HG03135 (cell line): ENCODE measurements around the gene BMP7.
"Not testable (repeated sequence)": the region's sequence is repeated elsewhere in the genome, so short reads cannot be mapped to it uniquely, and the experiment has no call there.

ENCODE experiments used
- ATAC-seq: cut with Tn5 transposase; IDR thresholded peaks from one replicate; pipeline ENCODE4 v1.9.1; 2021; ENCODE audit warnings: mild to moderate bottlenecking, moderate library complexity; ENCODE audit not compliant: unreplicated experiment

Gene BMP7

DNA sequence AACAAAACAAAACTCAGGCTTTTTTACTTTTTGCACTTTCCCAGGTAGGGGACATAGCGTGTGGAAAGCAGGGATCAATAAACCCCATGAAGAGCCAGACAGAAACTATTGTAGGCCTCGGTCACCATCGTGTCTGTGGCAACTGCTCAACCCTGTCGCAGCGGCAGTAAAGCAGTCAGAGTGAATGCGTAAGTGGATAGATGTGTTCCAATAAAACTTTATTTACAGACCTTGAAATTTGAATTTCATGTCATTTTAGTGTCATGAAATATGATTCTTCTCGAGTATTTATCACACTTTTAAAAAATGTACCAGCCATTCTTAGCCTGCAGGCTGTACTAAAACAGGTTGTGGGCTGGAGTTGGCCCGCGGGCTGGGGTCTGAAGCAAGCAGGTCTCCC, 14.5 kb downstream of the BMP7 start:
- no peak for ATAC-seq

DNA sequence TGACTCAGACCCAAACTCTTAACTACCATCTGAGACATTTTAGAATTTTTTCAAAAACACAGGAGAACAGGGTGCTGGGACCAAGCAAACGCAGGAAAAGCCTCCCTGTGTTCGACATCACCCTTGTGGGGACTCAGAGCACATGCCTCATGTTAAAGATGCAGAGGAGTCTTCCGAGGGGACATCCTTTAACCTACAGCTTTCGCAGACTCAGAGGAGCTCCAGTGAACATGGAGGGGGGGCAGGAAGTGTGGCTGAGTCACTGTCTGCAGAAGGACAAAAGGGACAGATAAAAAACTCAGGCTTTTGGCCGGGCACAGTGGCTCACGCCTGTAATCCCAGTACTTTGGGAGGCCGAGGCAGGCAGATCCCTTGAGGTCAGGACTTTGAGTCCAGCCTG, 15.1 kb downstream of the BMP7 start:
- no peak for ATAC-seq

DNA sequence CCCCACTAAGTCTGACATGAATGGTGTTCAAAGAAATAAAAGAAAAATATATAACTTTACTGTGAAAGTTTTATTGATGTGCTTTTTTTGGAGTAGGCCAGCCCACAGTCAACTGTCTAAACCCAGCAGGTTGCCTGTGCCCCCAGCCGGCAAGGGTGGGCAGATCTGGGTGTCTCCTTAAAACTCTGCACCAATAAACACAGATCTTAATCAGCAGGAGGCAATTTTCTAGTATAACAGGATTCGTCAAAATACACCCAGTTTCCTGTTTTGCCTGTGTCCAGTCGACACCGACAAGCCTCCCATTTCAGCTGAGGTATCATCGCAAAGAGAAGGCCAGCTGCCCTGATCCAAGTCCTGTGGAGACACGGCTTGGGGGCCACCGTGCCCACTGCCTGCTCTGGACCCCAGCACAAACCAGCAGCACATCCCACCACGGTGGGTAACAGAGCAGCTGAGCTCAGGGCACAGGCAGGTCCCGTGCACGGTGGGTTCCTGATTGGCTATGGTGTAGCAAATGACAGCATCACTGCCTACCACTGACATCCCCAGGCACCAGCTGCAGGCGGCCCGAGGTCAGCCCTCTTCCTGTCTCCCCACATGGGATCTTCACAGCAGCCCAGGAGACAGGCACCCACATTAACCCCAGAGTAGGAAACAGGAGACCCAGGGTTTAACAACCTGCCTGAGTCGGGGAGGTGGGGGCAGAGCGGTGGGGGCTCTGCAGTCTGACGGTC, 15.7 kb downstream of the BMP7 start:
- ATAC-seq: no peak

DNA sequence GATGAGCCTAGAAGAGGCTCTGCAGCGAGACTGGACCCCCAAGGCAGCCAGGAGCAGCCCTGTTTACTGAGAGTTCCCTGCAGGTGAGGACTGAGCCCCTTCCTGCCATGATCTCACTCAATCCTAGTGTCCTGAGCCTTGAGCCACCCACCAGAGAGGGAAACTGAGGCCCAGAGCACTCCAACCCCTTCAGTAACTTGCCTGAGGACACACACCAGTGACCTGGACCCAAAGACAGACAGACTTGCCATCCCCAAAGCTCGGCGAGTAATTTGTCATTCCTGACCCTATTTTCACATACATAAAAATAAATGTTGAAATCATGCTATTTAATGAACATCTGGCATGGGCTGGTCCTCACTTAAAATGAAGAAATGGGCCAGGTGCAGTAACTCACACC, 16.7 kb downstream of the BMP7 start:
- ATAC-seq: no peak

DNA sequence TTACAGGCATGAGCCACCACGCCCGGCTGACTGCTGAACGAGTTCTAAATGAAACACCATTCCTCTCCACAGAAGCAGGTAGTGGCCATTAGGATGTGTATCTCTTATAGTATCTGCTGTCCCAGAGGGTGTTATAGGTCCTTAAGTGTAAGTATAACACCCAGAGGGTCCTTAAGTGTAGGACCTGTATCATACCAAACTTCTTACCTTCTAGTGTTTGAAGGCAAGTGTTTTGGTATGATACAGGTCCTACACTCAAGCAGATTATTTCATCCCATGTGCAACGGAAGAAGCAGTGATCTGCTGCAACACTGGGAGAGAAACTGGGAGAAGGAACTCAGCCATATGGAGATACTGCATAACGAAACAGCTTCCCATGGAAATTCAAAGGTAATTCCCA, 17.4 kb downstream of the BMP7 start:
- no peak for ATAC-seq

DNA sequence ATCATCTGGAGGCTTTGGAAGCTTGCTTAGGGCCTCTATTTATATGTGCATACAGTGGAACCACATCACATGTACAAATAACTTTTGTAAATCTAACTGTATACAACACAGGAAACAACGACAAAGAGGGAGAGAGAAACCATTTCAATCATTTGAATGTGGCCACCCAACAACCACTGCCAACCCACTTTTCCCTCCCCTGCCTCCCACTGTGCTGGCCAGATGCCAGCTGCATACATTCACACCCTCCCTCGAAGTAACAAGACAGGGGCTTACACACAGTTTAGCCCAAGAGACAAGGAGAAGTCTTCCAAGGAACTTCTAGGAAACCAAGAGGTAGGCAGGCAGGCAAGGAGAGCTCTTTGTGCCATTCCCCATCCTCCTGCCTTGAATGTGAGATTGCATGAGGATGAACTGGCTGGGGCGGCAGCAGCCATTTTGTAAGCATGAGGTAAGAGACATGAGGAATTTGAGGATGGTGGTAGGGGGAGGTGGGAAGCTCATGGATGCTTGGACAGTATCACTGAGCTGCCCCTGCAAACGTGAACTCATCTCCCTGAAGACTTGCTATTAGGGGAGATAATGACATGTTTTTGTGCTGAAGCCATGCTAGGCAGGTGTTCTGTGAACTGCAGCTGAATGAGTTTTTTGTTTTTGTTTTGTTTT, 18.2 kb downstream of the BMP7 start:
- ATAC-seq: no peak

DNA sequence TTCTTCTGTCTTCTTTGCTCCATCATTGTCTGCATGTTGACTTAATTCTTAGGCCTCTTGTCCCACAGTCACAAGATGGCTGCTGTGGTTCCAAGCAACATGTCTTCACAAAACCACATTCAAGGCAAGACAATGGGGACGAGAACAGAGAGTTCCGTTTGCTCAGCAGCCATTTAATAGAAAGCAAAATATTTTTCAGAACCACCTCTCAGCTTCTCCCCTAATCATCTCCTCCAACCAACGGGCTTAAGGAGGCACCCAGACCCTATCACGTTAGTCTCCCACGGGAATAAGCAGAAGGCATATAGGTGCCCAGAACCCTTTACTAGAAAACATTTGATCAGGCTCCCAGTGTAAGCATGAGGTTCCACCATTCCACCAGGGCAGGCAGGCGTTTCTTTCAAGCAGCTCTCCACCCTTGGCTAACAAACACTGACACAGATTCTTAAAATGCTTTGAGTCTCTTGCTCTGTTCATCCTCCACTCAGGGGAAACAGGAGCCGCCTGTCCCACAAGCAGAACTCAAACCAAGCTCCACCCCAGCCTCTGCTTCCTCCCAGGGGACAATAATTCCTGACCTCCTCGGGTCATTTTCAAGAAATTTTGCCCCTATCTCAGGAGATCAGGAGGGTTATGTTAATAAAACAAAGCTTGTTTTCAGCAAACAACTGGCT, 19.0 kb downstream of the BMP7 start:
- ATAC-seq: no peak

DNA sequence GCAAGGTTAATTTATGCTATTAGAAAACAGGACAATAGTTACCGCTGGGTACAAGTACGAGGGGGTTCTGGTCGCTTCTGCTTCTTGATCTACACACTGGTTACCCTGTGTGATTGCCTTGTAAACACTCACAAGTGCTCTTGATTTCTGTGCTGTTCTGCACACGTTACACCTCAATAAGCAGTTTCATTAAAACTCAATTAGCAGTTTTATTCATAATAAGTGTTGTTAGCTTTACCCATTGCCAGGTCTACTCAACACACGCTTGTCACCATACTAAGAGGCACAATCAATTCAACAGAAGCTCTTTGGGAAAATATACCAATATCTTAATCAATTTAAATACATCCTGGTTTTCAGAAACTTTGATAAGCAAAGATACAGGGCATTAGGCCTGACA, 20.4 kb downstream of the BMP7 start:
- no peak for ATAC-seq

DNA sequence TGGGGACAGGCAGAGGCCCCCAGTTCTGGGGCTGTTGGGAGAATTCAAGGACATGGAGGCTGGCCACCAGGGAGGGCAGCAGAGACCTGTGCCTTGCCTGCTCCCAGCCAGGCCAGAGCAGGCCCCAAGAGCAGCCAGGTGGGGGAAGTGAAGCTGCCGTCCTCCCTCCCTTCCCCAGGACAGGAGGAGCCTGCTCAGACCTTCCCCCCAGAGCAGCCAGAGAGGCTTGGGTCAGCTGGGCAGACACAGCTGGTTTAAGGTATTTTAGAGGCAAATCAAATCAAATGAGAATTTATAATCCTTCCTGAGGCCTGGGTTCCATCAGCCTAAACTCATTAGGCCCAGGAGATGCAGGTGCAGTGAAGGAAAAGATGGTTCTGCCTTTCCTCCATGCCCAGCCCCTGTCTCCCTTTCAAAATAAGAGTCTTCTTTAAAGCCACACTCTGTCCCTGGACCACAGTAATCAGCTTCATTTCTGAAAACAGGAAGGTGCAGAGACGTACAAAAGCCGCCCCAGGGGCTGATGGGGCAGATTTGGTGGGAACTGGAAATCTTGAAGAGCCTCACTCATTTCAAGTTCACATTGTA, 21.7 kb downstream of the BMP7 start:
- no peak for ATAC-seq

DNA sequence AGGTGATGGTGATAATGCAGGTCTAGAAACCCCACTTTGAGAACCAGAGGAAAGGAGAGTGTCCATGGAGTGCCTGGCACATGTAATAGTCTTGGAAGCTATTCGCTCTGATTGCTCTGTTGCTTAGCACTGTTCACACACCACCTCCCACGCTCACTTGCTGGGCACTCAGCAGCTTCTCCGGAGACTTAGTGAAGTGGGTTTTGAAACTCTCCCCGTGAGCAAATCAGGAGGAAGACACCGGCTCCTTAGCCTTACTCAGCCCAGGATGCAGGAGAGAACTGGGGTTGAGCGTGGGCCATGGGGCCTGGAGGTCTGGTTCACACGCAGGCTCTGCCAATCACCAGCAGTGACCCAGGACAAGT, 22.2 kb downstream of the BMP7 start:
- no peak for ATAC-seq

DNA sequence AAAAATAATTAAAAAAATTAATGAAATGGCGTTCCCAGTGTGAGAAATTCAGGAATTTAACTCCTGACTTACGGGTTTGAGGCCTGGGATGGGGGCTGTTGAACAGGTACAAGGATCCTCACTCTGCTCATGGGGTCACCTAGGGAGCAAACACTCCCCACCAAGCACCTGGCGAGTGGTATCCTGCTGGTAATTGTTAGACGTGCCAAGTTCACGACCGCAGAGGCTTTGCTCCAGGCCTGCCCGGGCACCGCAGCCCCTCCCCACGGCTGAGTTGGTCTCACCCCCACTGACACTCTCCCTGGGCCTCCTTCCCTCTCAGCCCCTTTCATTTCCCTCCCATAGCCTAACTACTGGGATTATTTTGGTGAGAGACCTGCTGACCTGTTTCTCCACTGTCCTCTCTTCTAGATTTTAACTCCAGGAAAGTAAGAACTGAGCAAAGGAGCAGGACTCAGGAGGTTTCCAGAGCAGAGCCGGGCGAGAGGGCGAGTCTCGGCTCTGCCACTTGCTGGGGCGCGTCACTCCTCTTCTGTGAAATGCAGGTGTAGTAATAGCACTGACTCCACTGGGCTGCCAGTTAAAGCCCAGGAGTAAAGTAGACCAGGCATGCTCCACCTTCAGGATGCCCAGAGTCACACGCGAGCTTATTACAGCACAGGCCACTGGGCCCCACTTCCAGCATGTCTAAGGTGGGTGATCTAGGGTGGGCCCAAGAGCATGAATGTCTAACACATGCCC, 22.8 kb downstream of the BMP7 start:
- no peak for ATAC-seq

DNA sequence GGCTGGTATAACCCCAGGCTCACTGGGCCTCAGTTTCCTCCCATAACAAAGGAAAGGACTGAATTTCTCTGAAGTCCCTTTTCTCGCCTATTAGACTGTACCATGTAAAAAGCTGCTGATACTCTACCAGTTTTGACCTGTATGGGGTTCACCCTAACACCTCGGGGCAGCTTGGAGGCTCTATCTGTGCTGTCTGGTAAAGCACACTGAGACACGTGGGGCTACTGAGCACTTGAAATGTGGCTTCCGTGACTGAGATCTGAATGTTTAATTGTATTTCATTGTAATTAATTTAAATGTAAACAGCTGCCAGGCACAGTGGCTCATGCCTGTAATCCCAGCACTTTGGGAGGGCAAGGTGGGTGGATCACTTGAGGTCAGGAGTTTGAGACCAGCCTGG, 24.0 kb downstream of the BMP7 start:
- no peak for ATAC-seq

DNA sequence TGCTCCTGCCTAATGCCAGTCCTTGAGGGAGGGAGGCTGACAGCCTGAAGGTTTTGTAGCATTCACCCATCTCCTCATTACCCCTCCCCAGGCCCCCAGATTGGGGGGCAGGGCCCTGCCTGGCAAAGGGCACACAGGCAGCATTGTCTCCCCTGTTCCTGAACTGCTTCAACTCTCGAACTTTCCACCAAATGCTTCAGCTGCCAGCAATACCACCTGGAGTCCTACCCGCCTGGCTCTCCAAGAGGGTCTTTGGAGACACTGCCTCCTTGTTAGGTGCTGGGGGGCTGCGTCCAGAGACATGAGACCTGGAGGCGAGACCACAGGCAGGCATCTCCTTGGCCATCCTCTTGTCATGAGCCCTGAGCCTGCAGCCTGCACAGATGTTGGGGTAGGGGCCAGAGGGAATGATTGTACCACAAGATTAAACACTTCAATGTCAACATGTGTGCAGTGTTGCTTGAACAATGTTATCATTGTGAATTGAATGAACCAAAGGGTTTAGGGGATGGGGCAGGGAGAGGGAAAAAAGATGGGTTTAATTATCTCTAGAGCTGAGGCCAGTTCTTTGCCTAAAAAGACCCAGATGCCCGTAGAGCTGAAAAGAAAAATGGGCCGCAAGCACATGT, 25.0 kb downstream of the BMP7 start:
- ATAC-seq: no peak

DNA sequence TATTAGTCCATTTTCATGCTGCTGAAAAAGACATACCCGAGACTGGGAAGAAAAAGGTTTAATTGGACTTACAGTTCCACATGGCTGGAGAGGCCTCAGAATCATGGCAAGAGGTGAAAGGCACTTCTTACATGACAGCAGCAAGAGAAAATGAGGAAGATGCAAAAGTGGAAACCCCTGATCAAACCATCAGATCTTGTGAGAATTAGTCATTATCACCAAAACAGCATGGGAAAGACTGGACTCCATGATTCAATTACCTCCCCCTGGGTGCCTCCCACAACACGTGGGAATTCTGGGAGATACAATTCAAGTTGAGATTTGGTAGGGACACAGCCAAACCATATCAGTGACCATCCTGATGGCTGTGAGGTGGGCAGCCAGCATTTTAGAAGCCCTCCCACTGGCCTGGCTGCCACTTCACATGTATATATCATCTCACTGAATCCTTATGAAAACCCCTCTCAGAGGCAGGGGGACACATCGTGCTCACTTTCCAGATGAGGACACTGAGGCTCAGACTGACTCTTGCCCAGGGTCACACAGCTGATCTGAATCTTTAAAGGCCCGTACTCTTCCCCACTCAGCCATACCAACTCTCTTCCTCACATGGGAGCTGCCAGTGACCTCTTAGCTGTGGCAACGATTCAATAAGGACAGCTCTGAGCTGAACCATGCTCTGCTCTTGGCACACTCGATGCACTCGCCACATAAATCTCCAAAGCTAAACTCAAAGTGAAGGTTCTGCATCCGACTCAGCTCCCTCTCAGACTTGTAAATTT, 25.7 kb downstream of the BMP7 start:
- no peak for ATAC-seq

DNA sequence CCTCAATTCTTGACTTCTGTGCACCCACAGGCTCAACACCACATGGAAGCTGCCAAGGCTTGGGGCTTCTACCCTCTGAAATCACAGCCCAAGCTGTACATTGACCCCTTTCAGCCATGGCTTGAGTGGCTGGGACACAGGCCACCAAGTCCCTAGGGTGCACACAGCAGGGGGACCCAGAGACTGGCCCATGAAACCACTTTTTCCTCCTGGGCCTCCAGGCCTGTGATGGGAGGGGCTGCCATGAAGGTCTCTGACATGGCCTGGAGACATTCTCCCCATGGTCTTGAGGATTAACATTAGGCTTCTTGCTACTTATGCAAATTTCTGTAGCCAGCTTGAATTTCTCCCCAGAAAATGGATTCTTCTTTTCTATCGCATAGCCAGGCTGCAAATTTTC, 26.7 kb downstream of the BMP7 start:
- ATAC-seq: not testable (repeated sequence)

DNA sequence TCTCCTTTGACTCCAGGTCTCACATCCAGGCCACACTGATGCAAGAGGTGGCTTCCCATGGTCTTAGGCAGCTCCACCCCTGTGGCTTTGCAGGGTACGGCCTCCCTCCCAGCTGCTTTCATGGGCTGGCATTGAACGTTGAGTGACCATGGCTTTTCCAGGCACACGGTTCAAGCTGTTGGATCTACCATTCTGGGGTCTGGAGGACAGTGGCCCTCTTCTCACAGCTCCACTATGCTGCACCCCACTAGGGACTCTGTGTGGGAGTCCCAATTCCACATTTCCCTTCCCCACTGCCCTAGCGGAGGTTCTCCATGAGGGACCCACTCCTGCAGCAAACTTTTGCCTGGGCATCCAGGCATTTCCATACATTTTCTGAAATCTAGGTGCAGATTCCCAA, 27.1 kb downstream of the BMP7 start:
- not testable (repeated sequence) for ATAC-seq

DNA sequence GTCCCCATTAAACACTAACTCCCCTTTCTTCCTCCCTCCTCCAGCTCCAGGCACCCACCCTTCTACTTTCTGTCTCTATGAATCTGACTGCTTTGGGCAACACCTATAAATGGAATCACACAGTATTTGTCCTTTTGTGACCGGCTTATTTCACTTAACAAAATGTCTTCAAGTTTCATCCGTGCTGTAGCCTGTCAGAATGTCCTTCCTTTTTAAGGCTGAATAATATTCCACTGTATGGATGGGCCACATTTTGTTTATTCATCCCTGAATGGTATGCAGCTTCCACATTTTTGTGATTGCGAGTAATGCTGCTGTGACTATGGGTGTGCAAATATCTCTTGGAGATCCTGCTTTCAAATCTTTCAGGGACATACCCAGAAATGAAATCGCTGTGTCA, 28.4 kb downstream of the BMP7 start:
- ATAC-seq: no peak

DNA sequence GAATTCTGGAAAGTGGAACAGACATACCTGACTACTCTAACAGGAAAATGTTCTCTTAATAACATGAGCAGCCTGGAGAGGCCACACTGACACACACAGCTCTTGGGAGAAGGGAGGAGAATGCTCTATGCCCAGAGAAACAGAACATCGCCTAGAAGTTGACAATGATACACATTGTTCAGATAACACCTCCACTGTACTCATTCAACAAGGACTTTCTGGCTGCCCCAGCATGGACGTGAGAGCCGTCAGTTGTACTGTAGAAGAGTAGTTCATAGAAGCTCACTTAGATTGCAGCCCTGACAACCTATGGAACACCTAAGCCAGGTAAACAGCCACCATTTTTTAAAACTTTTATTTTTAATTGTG, 28.9 kb downstream of the BMP7 start:
- ATAC-seq: no peak

DNA sequence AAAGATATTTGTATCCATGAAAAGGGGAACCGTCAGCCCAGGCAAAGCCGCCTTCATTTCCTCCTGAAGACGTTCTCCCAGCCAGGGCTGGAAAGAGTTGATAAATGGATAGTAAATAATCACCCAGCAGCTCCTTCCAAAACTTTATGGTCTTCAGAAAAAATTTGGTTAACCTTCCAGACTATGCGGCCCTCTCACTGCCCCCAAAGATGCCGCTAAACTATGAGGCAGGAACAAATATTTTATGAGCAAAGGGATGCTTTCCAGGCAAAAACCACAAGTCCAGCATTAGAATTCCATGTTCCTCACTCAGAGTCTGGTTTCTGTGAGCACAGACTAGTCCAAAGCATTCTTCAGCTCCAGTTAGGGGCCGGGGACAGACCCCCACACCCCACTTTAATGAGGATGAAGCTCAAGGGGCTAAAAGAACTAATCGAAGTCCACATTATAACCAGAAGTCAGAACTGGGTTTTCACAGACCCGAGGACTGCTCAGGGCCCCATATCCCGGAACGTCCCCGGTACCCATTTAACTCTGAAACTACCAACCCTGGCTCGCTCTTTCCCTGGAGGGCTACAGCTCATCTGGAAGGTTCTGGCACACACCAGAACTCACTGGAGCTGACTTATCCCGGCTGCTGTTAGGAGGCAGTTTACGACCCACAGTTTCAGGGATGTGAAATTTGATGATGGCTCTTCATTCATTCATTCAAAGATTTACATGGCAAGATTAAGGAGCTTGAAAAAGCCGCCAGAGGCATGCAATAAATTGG, 29.4 kb downstream of the BMP7 start:
- no peak for ATAC-seq
